HG02884 (cell line): Measurements from ENCODE around the gene ARPP19.
"Not testable (repeated sequence)": the region's sequence is repeated elsewhere in the genome, so short reads cannot be mapped to it uniquely, and the experiment has no call there.

Source experiments
- ATAC-seq: cut with Tn5 transposase; IDR thresholded peaks from one replicate; pipeline ENCODE4 v1.9.1; 2021; ENCODE audit warnings: mild to moderate bottlenecking, moderate library complexity; ENCODE audit not compliant: unreplicated experiment

The ARPP19 gene, protein sequence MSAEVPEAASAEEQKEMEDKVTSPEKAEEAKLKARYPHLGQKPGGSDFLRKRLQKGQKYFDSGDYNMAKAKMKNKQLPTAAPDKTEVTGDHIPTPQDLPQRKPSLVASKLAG

DNA sequence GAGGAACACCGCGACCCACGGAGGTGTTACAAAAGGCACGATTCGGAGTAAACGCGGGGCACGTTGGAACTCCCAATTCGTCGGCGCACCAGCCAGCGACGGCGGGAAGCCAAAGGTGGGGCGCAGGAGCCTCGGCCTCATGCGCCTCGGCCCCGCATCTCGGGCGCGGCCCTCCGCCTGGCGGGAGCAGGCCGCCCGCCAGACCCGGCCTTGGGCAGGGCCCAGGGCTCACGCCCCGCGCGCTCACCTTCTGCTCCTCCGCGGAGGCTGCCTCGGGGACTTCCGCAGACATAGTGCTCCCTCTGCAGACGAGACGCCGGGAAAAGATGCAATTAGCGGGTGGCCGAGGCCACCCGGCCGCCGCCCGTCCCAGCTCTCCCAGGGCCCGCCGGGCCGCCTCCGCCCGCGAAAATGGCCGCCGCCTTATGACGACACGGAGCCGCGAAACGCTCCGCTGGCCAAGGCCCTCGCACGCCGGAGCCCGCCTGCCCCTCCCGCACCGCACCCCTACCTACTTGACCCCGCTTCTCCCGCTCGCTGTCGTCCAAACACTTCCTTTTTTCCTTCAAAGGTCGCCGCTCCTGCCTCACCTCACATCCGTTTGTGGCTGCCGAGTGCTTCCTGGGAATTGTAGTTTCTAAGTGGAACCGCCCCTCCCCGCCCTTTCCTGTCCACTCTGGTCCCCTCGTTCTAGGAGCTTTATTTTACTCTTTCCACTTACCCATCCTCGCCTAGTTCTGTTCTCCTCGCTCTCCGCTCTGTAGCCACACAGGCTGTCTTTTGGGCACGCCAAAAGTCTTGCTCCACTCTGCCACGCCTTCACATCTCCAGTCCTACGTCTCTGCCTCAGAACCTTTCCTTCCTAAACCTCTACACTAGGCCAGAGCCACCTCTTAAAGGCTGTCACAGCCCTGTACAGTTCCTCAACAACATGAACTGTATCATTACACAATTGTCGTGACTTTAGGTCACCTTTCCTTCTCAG lies at the start of gene ARPP19:
Gene ARPP19, minus strand, starts transcription at position 430 of the 985 bp plus-strand sequence. Its CDS starts 138 bp downstream, at position 292.
- peak; percentile 63 for ATAC-seq

DNA sequence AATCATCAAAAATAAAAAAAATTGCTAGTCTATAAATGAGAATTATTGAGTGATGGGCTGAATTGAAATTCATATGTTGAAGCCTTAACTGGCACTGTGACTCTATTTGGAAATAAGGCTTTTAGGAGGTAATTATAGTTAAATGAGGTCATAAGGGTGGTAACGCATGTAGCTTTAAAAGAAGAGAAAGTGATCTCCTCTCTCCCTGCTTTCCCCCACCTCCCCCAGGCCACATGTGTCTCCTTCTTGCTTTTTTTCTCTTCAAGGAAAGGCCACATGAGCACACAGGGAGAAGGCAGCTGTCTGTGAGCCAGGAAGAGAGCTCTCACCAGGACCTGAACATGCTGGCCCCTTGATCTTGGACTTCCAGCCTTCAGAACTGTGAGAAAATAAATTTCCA lies 48.2 kb upstream of the ARPP19 start:
- no peak for ATAC-seq

DNA sequence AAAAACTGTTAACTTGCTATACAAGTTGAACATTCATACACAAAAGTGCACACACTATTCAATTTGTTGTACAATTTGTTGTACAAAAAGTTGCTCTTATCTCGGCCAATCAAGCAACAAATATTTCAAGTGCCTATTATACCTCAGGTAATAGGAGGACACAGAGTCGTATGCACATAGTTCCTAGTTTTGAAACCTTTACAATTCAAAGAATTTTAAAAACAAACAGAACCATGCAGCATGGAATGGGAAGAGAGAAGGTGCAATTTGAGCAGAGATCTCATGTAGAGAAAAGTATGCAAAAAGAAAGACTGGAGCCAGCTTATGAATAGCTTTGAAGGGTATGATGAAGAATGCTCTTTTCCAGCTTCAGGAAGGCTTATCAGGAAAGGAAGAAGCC lies 46.5 kb upstream of the ARPP19 start:
- no peak for ATAC-seq

DNA sequence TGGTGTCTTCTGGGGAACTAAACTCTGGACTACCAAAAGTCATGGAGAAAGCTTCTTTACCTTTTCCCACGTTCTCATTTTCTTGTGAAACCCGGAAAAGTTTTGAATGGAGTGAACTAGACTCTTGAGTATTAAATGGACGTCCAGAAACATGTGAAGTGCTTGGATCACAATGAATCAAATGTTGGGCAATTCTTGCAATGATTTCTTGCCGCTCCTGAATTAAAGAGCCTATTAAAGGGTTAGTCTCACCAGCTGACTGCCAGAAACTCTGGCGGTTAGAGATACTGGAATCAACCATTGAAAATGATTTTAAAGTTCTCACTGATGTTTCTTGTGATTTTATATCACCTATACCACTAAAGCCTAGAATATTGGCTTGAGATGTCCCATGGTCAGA lies 40.8 kb upstream of the ARPP19 start:
- no peak for ATAC-seq

DNA sequence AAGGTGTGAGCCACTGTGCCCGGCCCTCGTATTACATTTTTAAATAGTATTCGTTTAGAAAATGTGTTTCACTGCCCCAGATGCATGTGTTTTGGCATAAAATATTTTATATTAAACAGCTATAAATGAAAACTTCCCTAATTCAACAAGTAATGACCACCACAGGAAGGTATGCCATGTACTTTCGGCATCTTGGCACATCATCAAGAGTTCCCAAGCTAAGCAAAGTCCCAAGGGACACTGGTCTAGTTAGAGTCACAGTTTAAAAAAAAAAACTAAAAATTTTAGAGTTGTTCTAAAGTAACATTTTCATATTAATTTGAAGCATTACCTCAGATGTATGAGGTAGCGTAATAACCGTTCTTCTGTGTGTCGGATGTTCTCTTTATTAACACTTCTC lies 15.6 kb upstream of the ARPP19 start:
- no peak for ATAC-seq

DNA sequence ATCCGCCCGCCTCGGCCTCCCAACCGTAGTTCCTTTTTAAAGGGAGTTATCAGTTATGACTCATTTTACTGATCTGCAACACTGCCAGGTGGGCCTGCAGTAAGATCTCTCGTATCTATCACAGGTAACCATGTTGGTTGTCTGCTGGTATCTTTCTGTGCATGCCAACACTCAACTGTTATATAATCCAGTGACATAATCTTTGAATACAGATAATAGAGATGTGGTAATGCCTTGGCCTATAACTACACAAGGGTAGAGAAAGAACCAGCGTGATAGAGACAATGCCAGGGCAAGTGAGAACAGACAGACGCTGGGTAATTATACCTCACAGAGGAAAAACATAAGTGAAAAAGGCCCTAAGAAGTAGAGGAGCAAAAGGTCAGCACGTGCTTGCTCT lies 11.0 kb upstream of the ARPP19 start:
- ATAC-seq, result no peak

DNA sequence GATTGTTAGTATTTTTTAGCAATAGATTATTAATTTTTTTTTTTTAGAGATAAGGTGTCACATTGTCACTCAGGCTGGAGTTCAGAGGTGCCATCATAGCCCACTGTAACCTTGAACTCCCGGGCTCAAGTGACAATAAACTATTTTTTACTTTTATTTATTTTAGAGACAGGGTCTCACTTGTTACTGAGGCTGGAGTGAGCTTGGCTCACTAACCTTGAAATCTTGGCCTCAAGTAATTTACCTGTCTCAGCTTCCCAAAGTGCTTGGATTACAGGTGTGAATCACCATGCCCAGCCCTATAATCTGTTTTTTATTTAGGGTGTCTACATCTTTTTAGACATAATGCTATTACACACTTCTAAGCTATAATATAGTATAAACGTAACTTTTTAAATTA lies 7.9 kb upstream of the ARPP19 start:
- ATAC-seq, result no peak

DNA sequence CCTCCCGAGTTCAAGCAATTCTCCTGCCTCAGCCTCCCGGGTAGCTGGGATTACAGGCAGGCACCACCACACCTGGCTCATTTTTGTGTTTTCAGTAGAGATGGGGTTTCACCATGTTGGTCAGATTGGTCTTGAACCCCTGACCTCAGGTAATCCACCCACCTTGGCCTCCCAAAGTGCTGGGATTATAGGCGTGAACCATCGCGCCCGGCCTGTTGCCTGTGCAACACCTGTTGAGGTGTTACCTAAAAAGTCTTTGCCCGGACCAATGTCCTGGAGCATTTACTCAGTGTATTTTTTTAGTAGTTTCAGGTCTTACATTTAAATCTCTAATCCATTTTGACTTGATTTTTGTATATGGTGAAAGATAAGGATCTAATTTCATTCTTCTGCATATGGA lies 6.7 kb upstream of the ARPP19 start:
- not testable (repeated sequence) for ATAC-seq

DNA sequence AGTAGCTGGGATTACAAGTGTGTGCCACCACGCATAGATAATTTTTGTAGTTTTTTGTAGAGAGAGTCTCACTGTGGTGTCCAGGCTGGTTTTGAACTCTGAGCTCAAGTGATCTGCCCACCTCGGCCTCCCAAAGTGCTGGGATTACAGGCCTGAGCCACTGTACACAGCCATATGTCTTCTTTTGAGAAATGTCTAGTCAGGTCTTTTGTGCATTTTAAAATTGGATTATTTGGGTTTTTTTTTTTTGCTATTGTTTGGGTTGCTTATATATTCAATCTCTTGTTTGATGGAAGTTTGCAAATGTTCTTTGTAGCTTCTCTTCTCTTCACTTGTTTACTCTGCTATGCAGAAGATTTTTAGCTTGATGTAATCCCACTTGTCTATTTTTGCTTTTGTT lies 6.2 kb upstream of the ARPP19 start:
- ATAC-seq, result no peak

DNA sequence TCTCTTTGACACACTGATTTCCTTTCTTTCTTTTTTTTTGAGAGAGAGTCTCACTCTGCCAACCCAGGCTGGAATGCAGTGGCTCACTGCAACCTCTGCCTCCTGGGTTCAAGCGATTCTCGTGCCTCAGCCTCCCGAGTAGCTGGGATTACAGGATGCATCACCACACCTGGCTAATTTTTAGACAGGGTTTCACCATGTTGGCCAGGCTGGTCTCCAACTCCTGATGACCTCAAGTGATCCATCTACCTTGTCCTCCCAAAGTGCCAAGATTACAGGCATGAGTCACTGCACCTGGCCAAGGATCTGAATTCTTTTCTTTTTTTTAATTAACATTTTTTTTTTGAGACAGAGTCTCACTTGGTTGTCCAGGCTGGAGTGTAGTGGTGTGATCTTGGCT lies 5.8 kb upstream of the ARPP19 start:
- not testable (repeated sequence) for ATAC-seq

DNA sequence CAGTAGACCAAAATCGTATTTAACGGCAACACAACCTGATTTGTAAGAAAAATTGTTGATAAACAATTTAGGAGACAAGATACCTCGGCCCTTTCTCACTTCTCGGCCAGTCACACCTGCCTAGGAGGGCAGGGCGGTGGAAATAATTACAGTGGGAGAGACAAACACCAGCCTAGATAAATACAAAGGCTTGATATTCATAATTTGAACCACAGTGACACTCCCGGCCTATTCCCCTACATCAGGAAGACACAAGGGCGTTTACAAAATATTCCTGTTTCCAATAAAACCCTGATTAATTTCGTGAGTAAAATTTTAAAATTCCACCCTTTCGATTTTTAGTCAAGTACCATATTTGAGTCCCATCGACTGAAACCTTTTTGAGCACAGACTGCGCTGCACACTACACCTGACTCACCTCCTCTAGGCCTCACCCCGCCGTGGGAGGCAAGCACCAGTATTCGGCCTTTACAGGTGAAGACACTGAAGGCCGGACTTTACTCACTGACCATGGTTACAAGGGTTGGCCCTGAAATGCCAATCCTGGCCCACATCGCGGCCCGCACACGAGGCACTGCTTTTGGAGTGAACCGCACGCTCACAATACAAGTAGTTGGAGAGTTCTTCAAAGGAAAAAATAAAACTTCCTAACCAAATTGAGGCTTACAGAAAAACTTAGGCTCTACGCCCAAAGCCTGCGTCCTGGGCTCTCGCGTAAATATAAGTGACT lies 794 bp downstream of the ARPP19 start:
- ATAC-seq, result no peak

DNA sequence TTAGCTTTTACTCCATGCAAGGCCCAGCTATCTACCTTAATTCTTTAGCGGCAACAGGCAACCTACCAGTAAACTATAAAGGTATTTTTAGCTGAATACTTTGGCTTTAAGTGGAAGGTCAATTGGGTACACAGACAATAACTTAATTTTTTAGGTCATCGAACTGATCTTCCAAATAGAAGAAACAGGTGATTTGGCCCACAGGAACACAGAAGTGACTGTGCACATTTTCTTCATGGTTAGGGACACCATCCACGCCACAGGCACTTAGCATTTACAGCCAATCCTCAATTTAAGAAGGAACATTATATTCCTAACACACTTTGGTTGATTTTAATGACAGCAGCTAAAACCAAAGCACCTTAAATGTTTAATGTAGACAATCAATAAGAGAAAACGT lies 1.9 kb downstream of the ARPP19 start:
- ATAC-seq, result no peak

DNA sequence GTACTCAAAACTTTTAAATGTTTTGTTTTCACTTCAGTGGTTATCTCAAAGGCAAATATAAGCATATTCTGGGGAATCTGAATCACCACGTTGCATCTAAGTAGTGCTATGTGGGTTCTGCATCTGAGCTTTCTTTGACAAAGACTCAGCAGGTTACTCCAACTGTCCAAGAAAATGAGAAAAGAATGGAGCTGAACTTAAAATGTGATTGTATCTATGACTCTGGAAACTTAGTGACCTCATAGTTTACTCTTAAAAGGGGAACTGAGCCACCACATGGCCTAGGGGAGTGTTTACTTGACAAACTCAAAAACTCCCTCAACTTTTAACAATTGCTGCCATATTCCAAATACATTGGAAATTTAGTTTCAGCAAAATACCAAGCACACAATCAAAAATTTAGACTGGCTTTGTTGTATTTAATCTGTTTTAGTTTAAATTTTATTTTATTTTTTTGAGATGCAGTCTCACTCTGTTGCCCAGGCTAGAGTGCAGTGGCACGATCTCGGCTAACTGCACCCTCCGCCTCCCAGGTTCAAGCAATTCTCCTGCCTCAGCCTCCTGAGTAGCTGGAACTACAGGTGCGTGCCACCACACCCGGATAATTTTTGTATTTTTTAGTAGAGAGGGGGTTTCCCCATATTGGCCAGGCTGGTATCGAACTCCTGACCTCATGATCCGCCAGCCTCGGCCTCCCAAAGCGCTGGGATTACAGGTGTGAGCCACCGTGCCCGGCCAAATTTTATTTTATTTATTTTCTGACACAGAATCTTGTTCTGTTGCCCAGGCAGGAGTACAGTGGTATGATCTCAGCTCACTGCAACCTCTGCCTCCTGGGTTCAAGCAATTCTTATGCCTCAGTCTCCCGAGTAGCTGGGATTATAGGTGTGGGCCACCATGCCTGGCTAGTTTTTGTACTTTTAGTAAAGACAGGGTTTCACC lies 3.1 kb downstream of the ARPP19 start:
- peak; percentile 41 for ATAC-seq

DNA sequence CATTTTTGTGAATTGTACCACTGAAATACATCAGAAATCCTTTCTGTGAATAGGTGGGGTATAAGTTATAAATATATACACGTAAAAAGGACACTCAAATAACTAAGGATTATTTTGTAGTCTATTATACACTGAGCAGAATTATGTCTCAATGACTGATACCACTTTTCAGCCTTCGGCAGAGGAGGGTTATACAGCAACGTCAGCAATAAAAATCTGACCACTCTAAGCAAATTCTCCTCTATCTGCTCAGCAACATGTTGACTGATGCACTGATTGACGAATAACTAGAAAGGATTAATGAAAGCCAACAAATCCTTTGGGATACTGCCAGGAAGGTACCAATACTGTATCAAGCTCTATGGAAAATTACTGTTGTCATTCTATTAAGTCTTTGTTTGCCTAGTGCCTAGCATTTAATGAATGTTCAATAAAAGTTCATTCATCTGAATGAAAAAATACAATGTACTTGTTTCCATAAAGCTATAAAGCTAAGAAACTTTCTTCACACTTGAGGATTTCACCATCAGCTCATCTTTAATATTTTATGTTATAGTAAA lies 5.2 kb downstream of the ARPP19 start:
- no peak for ATAC-seq

DNA sequence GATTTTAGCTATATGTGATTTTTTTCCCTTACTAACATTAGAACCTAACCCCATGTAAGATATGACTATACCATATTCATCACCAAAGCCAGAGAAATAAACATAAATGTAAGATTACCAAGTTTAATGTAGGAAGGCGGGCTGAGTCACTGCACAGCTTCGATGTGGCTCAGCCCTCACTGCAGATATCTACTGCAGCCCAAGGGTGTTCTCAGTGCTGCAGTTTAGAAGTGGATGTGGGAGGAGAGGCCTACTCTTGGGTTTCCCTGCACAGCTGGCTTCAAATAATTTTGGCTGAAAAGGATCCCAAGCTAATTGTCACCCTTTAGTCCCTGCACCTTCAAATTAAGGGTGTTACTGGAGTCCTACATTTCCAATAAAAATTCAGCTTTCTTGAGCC lies 9.3 kb downstream of the ARPP19 start:
- ATAC-seq, result no peak

DNA sequence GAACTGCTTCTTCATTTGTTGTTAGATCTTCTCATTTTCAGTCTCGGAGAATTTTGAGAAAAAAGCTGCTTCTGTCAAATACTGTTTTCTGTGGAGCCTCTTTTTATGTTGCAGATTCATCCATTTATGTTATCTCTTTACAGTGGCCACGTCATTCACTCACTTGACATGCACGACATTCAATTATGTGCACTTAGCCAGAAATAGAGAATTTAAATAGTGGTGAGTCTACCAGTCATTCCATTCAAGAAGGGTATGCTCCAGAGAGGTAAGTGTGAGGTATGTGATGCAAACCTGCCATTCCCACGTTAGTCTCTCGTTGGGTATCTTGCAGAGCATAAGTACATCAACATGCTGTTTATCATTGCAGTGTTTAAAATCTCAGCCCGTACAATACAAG lies 9.8 kb downstream of the ARPP19 start:
- no peak for ATAC-seq

DNA sequence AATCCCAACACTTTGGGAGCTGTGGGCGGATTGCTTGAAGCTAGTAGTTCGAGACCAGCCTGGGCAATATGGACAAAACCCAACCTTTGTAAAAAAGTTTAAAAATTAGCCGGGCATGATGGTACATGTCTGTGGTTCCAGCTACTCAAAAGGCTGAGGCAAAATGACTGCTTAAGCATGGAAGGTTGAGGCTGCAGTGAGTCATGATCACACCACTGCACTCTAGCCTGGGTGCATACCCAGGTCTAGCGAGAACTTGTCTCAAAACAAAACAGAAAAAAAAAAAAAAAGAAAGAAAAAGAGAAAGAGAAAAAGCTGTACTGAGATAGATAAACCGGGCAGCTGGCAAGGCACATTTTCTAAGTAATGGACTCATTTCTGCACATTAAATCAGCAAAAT lies 10.6 kb downstream of the ARPP19 start:
- ATAC-seq, result peak; percentile 77

DNA sequence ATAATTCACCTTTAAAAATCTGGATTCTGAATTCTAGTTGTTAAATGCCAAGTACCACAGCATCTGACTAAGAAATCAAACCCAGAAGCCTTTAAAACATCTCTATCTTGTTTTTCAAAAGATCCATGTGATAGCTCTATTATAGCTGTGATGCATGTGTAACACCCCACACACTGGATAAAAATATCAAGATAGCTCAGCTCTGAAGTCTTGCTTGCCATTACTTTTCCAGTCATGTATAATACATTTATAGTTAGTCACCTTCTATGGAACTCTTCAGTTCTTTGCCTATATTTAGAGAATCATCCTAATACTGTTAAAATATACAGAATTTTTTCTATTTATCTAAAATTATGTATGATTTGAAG lies 11.6 kb downstream of the ARPP19 start:
- no peak for ATAC-seq

DNA sequence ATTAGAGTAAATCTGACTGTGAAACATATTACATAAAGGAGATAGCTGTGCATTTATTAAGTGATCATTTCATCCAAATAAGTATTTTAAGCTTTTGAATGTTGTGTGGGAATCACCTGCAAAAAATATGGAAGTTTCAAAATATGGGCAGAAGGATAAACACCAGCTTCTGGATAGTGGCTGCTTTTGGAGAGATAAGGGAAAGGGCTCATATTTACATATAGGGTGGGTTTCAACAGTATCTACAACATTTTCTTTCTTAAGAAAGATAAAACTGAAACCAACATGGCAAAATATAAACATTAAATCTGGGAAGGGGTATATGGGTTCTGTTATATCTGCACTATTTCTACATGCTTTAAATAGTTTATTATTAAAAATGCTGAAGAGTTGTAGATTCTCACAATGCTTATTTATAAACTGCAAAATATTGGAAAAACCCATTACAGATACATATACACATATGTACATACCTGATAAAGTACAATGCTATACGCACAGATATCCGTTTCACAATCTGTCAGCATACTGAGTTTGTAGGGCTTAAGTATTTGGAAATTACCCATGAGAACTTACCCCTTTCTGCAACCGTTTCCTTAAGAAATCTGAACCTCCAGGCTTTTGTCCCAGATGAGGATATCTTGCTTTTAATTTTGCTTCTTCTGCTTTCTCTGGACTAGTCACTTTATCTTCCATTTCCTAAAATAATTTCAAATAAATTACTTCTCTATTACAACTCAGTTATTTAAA lies 12.1 kb downstream of the ARPP19 start:
- no peak for ATAC-seq

DNA sequence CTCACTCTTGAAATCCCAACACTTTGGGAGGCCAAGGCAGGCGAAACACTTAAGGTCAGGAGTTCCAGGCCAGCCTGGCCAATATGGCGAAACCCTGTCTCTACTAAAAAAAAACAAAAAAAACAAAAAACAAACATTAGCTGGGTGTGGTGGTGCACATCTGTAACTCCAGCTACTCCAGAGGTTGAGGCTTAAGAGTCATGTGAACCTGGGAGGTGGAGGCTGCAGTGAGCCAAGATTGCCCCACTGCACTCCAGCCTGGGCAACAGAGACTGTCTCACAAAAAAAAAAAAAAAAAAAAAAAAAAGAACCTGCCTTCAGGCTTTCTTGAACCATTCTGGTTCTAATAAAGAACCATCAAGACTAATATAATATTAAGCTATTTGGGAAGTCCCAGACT lies 16.5 kb downstream of the ARPP19 start:
- no peak for ATAC-seq
